ENCODE data around the gene ACD. TPM values are rescaled to one million over a fixed set of nuclear protein-coding genes. Genes with fewer than 3 reads are reported as not detected.

ACD gene
- total RNA-seq, 4 donors from 2014 or later, result 20.9 to 33.7 (median 24.4) TPM

DNA sequence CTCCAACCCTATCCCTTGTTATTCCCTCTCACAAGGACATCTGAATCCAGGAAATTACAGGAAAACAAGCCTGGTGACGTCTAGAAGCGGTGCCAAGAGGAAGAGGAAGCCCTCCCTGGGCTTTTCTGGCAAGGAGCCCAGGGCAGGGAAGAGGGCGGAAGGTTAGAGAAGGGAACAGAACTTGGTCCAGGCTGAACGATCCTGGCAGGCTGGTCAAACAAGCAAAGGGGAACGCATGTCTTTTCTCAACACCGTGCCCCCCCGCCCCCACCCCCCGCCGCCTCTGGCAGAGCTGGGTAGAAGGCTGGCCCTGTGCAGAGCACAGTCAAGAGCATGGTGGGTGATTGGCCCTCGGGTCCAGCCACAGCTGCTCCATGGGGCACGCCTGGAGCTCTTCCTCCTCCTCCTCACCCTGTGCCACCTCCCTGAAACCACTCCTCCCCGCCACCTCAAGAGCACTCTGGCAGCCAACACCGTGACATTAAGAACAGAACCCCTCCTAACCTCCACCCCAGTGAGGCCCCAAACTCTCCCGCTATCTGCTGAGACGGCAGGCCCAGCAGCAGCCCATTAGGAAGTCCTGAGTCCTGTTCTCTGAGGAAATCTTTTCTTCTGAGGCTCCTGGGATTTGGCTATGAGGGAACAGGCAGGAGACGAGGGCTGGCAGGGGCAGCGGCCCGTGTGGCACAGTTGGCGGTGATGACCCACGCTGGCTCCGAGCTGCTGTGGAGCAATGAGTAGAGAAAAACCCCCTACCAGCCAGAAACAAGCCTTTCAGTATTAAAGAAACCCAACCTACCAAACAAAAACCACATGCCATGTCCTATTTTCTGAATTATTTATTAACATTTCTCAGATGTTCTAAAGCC lies 13.9 kb upstream of the ACD start:
- WGBS, 2 donors (ENCODE audit: low coverage in 1 of 2), result 52 to 62% methylated on average over 10 to 14 of the region's 21 CpGs
- TF ChIP-seq POLR2AphosphoS5 (IDR thresholded peaks at IDR 0.05) (peak; percentile 25), POLR2A (IDR thresholded peaks at IDR 0.05) (no peak)
- Histone ChIP-seq H3K27me3 (no peaks in the 10 kb centered on the region), H3K36me3 (peaks cover 0 to 15% of the 10 kb centered on the region in 2 donors), H3K4me3 (no peak overlapping the region), H3K27ac (peak overlapping the region in 3 of 4 donors; percentile 52 to 73 (median 70)), H3K4me1 (peaks cover 0 to 37% (median 0%) of the 10 kb centered on the region in 3 donors), H3K9me3 (no peaks in the 10 kb centered on the region)
- ATAC-seq, result peak; percentile 59

DNA sequence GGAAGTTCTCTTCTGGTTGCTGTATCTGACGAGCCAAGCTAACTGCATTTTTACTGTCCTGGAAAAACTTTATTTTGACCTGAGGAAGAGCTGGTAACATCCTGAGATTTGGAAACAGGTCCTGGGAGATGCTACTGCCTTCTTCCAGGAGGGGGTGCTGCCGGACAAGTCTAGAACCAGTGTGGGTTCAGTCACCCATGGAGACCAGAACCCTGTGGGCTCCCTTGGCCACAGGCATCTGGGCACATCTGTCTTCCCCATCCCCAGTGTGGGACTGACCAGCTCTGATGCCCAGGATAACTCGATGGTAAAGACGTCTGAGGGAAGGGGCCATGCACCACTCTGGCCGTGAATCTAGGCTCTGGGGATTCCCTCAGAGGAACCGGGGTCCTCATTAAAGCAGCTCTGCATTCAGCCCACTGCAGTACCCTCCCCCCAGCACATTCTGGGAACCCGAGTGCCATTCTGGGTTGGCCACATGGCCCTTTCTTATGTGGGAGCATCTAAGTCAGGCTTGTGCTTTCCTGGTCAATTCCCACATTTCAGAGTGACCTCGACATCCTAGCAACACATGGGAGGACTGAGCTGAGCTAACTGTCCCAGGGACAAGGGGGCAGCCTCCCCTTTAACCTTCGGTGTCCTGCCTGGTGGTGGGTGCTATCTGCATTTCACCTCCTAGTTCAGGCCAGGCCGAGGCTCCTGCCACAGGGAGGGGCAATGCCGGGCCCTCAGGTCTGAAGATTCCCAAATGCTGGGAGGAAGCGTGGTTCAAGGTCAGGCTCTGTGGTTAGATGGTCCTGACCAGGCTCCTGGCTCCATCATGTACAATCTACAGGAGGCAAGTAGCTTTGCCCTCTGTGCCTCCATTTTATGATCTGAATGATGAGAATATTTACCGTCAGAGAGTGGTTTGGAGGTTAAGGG lies 12.9 kb upstream of the ACD start:
- no peaks in the 10 kb centered on the region for H3K9me3 ChIP-seq

DNA sequence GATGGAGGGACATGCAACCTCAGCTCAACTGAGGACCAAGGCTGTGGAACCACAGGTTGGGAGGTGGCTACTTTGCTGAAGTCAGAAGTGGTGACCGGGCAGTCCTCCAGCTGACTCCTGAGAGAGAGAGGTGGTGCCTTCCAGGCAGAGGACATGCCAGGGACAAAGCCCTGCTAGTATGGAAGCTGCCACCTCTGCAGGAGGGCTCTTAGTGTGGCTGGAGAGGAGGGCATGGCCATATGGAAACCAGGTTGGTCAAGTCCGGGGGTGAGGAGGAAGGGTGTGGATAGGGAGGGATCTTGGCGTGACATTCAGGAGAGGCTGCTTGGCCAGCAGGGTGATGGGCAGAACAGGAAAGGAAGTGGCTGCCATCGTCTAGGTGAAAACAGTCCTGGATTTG lies 12.2 kb upstream of the ACD start:
- peaks cover 0 to 11% of the 10 kb centered on the region in 2 donors for H3K36me3 ChIP-seq
- peak overlapping the region in 1 of 4 donors; percentile 70 for H3K27ac ChIP-seq
- no peak overlapping the region for H3K4me3 ChIP-seq
- 23 to 26% methylated on average over 4 of the region's 4 CpGs for WGBS, 2 donors (ENCODE audit: low coverage in 1 of 2)
- TF ChIP-seq, protein P1, sequence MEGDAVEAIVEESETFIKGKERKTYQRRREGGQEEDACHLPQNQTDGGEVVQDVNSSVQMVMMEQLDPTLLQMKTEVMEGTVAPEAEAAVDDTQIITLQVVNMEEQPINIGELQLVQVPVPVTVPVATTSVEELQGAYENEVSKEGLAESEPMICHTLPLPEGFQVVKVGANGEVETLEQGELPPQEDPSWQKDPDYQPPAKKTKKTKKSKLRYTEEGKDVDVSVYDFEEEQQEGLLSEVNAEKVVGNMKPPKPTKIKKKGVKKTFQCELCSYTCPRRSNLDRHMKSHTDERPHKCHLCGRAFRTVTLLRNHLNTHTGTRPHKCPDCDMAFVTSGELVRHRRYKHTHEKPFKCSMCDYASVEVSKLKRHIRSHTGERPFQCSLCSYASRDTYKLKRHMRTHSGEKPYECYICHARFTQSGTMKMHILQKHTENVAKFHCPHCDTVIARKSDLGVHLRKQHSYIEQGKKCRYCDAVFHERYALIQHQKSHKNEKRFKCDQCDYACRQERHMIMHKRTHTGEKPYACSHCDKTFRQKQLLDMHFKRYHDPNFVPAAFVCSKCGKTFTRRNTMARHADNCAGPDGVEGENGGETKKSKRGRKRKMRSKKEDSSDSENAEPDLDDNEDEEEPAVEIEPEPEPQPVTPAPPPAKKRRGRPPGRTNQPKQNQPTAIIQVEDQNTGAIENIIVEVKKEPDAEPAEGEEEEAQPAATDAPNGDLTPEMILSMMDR (IDR thresholded peaks at IDR 0.05), result no peak
- TF ChIP-seq EP300 (IDR thresholded peaks at IDR 0.05) (no peak), POLR2A (IDR thresholded peaks at IDR 0.05) (no peak), POLR2AphosphoS5 (IDR thresholded peaks at IDR 0.05) (no peak)
- ATAC-seq, result no peak
- no peaks in the 10 kb centered on the region for H3K9me3 ChIP-seq
- H3K4me1 ChIP-seq, result peaks cover 0 to 51% (median 11%) of the 10 kb centered on the region in 3 donors
- H3K27me3 ChIP-seq, result no peaks in the 10 kb centered on the region

More for the DNA sequence above, 12.9 kb upstream of the ACD start:
- Histone ChIP-seq H3K27ac (peak overlapping the region; percentile 11 to 73 (median 61)), H3K4me3 (no peak overlapping the region), H3K27me3 (no peaks in the 10 kb centered on the region), H3K4me1 (peaks cover 0 to 44% (median 4%) of the 10 kb centered on the region in 3 donors), H3K36me3 (peaks cover 0 to 15% of the 10 kb centered on the region in 2 donors)
- peak; percentile 39 for ATAC-seq
- TF ChIP-seq, protein P1 (IDR thresholded peaks at IDR 0.05), result peak in 3 of 4 experiments; percentile 56 to 70 (median 58)
- TF ChIP-seq POLR2A (IDR thresholded peaks at IDR 0.05), result no peak
- 56 to 63% methylated on average over 1 to 2 of the region's 13 CpGs for WGBS, 2 donors (ENCODE audit: low coverage in 1 of 2)

DNA sequence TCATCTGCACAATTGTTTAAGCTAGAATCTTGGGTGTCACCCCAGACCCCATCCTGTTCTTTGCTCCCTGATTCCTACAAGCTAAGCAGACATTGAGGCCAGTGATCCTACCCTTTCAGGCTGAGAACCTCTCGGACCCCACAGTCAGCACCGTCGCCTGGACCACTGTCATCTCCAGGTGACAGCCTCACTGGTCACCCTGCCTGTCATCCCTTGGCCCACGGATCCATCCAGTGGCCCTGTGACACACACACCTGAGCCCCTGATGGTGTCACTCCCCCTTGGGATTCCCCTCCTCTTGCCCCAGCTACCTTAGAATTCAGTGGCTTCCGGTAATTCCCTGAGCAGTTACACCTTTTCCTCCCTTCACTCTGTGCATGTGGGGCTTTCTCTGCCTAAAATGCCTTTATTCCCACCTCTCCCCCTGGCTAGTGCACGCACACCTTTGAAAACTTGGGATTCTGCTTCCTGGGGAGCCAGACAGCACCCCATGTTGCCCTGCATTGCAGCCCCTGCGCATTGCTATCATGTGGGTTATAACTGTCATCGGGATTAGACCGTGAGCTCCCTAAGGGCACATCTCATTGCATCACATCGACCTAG lies 9.5 kb upstream of the ACD start:
- no peaks in the 10 kb centered on the region for H3K9me3 ChIP-seq
- no peak overlapping the region for H3K27ac ChIP-seq
- H3K4me3 ChIP-seq, result no peak overlapping the region
- 87% methylated on average over 7 of the region's 10 CpGs; no CpG with 5 or more reads in 1 of the 2 donors for WGBS, 2 donors (ENCODE audit: low coverage in 1 of 2)
- H3K27me3 ChIP-seq, result no peaks in the 10 kb centered on the region
- peaks cover 0 to 5% of the 10 kb centered on the region in 2 donors for H3K36me3 ChIP-seq
- peaks cover 0 to 63% (median 24%) of the 10 kb centered on the region in 3 donors for H3K4me1 ChIP-seq
- TF ChIP-seq POLR2AphosphoS5 (IDR thresholded peaks at IDR 0.05) (no peak), POLR2A (IDR thresholded peaks at IDR 0.05) (no peak), EP300 (IDR thresholded peaks at IDR 0.05) (no peak)
- TF ChIP-seq, protein P1 (IDR thresholded peaks at IDR 0.05), result no peak
- ATAC-seq, result no peak

Measured in gastroesophageal sphincter (tissue), 4 donors.